NK-92 (cell line): Measurements from ENCODE around the gene PDE4B.

Experiments used
- DNase-seq: peaks from one replicate; lab custom pipeline; 2025; ENCODE audit not compliant: unreplicated experiment; lab: John Stamatoyannopoulos, UW

PDE4B gene

GRCh38 chr1:66328896-66329295 lies 536.2 kb downstream of the PDE4B start:
- DNase-seq = no peak

- no peak for DNase-seq
Observed at GRCh38 chr1:66330722-66331141, 538.0 kb downstream of the PDE4B start.

- no peak for DNase-seq
Observed at GRCh38 chr1:66331658-66332547, 539.2 kb downstream of the PDE4B start.

- DNase-seq = no peak
Observed at GRCh38 chr1:66332548-66332901, 539.8 kb downstream of the PDE4B start.

- no peak for DNase-seq
Observed at GRCh38 chr1:66333466-66334199, 540.9 kb downstream of the PDE4B start.

- DNase-seq = no peak
Observed at GRCh38 chr1:66334318-66334717, 541.6 kb downstream of the PDE4B start.

- DNase-seq = no peak
Observed at GRCh38 chr1:66335125-66335524, 542.4 kb downstream of the PDE4B start.

- DNase-seq = peak; percentile 16
Observed at GRCh38 chr1:66335859-66336640, 543.4 kb downstream of the PDE4B start.

GRCh38 chr1:66336641-66336990 lies 543.9 kb downstream of the PDE4B start:
- no peak for DNase-seq

GRCh38 chr1:66337249-66337648 lies 544.6 kb downstream of the PDE4B start:
- DNase-seq = no peak

- no peak for DNase-seq
Observed at GRCh38 chr1:66339944-66340343, 547.2 kb downstream of the PDE4B start.

GRCh38 chr1:66341446-66342089 lies 548.9 kb downstream of the PDE4B start:
- no peak for DNase-seq

- DNase-seq = no peak
Observed at GRCh38 chr1:66342707-66343106, 550.0 kb downstream of the PDE4B start.

- no peak for DNase-seq
Observed at GRCh38 chr1:66343569-66344325, 551.1 kb downstream of the PDE4B start.

GRCh38 chr1:66346057-66346795 lies 553.5 kb downstream of the PDE4B start:
- no peak for DNase-seq

- DNase-seq = no peak
Observed at GRCh38 chr1:66346873-66347272, 554.2 kb downstream of the PDE4B start.

GRCh38 chr1:66348776-66349175 lies 556.1 kb downstream of the PDE4B start:
- DNase-seq = no peak

GRCh38 chr1:66349242-66349641 lies 556.5 kb downstream of the PDE4B start:
- no peak for DNase-seq

GRCh38 chr1:66350001-66350547 lies 557.4 kb downstream of the PDE4B start:
- no peak for DNase-seq
